Neural progenitor cell (in vitro differentiated cells): Measurements from ENCODE around the gene NFKBIA.

ENCODE experiments used
- EZH2 ChIP-seq: fragments of 200-600 bp; sonication (generic); IDR thresholded peaks from 2 replicates; pipeline ENCODE4 v1.6.1; 2017; ENCODE audit warnings: antibody characterized with exemption, mild to moderate bottlenecking, moderate library complexity
- TF ChIP-seq, protein P1 (sequence below): fragments of 200-600 bp; sonication (generic); IDR thresholded peaks from 2 replicates; pipeline ENCODE4 v1.5.1; 2017; ENCODE audit warnings: antibody characterized with exemption, mild to moderate bottlenecking

DNA sequence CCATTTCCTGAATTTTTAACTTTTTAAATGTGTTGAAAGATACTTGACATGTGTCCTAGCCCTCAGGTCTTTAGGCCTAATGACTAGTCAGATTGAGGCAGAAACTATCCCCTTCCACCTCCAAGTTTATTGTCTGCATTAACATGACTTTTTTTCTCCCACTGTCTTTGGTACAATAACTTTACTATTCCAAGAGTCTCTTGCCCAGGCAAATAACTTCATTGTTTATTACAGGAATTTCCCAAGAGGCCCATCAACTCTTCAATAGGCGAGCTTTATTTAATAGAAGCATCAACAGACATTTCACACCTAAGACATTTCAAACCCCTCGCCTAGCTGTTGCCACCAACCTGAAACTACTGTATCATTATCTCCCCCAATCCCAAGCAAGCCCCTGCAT lies 10.7 kb downstream of the NFKBIA start:
- TF ChIP-seq, protein P1, sequence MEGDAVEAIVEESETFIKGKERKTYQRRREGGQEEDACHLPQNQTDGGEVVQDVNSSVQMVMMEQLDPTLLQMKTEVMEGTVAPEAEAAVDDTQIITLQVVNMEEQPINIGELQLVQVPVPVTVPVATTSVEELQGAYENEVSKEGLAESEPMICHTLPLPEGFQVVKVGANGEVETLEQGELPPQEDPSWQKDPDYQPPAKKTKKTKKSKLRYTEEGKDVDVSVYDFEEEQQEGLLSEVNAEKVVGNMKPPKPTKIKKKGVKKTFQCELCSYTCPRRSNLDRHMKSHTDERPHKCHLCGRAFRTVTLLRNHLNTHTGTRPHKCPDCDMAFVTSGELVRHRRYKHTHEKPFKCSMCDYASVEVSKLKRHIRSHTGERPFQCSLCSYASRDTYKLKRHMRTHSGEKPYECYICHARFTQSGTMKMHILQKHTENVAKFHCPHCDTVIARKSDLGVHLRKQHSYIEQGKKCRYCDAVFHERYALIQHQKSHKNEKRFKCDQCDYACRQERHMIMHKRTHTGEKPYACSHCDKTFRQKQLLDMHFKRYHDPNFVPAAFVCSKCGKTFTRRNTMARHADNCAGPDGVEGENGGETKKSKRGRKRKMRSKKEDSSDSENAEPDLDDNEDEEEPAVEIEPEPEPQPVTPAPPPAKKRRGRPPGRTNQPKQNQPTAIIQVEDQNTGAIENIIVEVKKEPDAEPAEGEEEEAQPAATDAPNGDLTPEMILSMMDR: no peak
- TF ChIP-seq EZH2: no peak
